MV-4-11 (cell line): Measurements from ENCODE around the gene TAF1B.

ENCODE experiments used
- DNase-seq: peaks from one replicate; lab custom pipeline; 2025; lab: John Stamatoyannopoulos, UW

Gene TAF1B

GRCh38 chr2:9967053-9967775, 123.9 kb downstream of the TAF1B start:
- peak; percentile 31 for DNase-seq

- DNase-seq, result no peak
Observed at GRCh38 chr2:9968553-9969497, 125.6 kb downstream of the TAF1B start.

- no peak for DNase-seq
Observed at GRCh38 chr2:9970200-9971044, 127.1 kb downstream of the TAF1B start.

GRCh38 chr2:9971105-9971818, 128.0 kb downstream of the TAF1B start:
- no peak for DNase-seq

- no peak for DNase-seq
Observed at GRCh38 chr2:9971890-9972289, 128.6 kb downstream of the TAF1B start.

GRCh38 chr2:9972621-9973479, 129.6 kb downstream of the TAF1B start:
- no peak for DNase-seq

- no peak for DNase-seq
Observed at GRCh38 chr2:9973690-9974089, 130.4 kb downstream of the TAF1B start.

GRCh38 chr2:9974343-9974742, 131.1 kb downstream of the TAF1B start:
- no peak for DNase-seq

GRCh38 chr2:9975328-9975727, 132.1 kb downstream of the TAF1B start:
- no peak for DNase-seq

- peak; percentile 14 for DNase-seq
Observed at GRCh38 chr2:9975805-9976447, 132.7 kb downstream of the TAF1B start.

- no peak for DNase-seq
Observed at GRCh38 chr2:9979977-9980376, 136.7 kb downstream of the TAF1B start.

- DNase-seq, result no peak
Observed at GRCh38 chr2:9980520-9980919, 137.2 kb downstream of the TAF1B start.

GRCh38 chr2:9981655-9982054, 138.4 kb downstream of the TAF1B start:
- no peak for DNase-seq

- DNase-seq, result no peak
Observed at GRCh38 chr2:9982248-9982647, 139.0 kb downstream of the TAF1B start.

GRCh38 chr2:9982891-9983290, 139.6 kb downstream of the TAF1B start:
- DNase-seq, result no peak

GRCh38 chr2:9983401-9984216, 140.3 kb downstream of the TAF1B start:
- no peak for DNase-seq
